Gastroesophageal sphincter (tissue), 4 donors: ENCODE data around the gene S1PR3. TPM values are rescaled to one million over a fixed set of nuclear protein-coding genes. Genes with fewer than 3 reads are reported as not detected.

ENCODE experiments used
- ATAC-seq: fragments of 150-250 bp; one replicate; pipeline ENCODE4 v1.9.1; 2016; ENCODE audit warnings: mild to moderate bottlenecking, moderate library complexity
- H3K27ac ChIP-seq, 4 donors: fragments of 200-600 bp; sonication (generic) in 3 of 4; 1 replicate in 3 of 4; 2 replicates in 1 of 4; pipeline ENCODE4 v1.5.1; 2016 to 2019
- H3K27me3 ChIP-seq: fragments of 200-600 bp; sonication (generic); one replicate; pipeline ENCODE4 v1.5.1; 2019
- H3K36me3 ChIP-seq, 2 donors: fragments of 200-600 bp; sonication (generic); one replicate each; pipeline ENCODE4 v1.5.1; 2019; ENCODE audit warnings: control low read depth in 1 of 2
- H3K4me1 ChIP-seq, 3 donors: fragments of 200-600 bp; sonication (generic); 1 replicate in 2 of 3; 2 replicates in 1 of 3; pipeline ENCODE4 v1.5.1; 2016 to 2019; ENCODE audit warnings: control low read depth in 2 of 3
- H3K4me3 ChIP-seq, 2 donors: fragments of 200-600 bp; sonication (generic); one replicate each; pipeline ENCODE4 v1.5.1; 2019; ENCODE audit warnings: mild to moderate bottlenecking in 1 of 2, moderate library complexity in 1 of 2
- H3K9me3 ChIP-seq, 3 donors: fragments of 200-600 bp; sonication (generic); one replicate each; pipeline ENCODE4 v1.5.1; 2017 to 2019; ENCODE audit warnings: control low read depth in 2 of 3
- EP300 ChIP-seq: sonication (generic); formaldehyde crosslinking; IDR thresholded peaks from one replicate; pipeline ENCODE4 v1.6.1; 2017; ENCODE audit warnings: antibody characterized with exemption, mild to moderate bottlenecking
- POLR2A ChIP-seq, 2 donors: fragments of 450-650 bp; IDR thresholded peaks; one replicate each; pipeline ENCODE4 v1.6.1; 2017; ENCODE audit warnings: antibody characterized with exemption in 2 of 2, mild to moderate bottlenecking in 2 of 2, moderate library complexity in 1 of 2
- POLR2AphosphoS5 ChIP-seq: sonication (generic); formaldehyde crosslinking; IDR thresholded peaks from one replicate; pipeline ENCODE4 v1.6.1; 2017; ENCODE audit warnings: antibody characterized with exemption
- WGBS, 2 donors: methylation state at CpG; one replicate each; pipeline ENCODE4 v1.1.5; 2018; ENCODE audit warnings: low coverage in 1 of 2; 5-methylcytosine and 5-hydroxymethylcytosine counted together
- total RNA-seq, 4 donors: library from RNA; depleted of rRNA; stranded (reverse); fragments of >200 nt; gene quantifications; one replicate each; pipeline ENCODE4 v1.1.0, GENCODE V29; 2016
- TF ChIP-seq, protein P1 (sequence below), 4 experiments: fragments of 200-600 bp in 2 of 4; fragments of 450-650 bp in 2 of 4; sonication (generic) in 1 of 4; IDR thresholded peaks; one replicate each; pipeline ENCODE4 v1.5.1; 2017 to 2019; ENCODE audit warnings: antibody characterized with exemption in 4 of 4, mild to moderate bottlenecking in 2 of 4, moderate library complexity in 2 of 4

The S1PR3 gene
- total RNA-seq, 4 donors from 2014 or later: 77.9 to 351 (median 167) TPM

GRCh38 chr9:88973281-88974045 is 17.8 kb upstream of the S1PR3 start:
- TF ChIP-seq POLR2A (IDR thresholded peaks at IDR 0.05): no peak
- TF ChIP-seq, protein P1, sequence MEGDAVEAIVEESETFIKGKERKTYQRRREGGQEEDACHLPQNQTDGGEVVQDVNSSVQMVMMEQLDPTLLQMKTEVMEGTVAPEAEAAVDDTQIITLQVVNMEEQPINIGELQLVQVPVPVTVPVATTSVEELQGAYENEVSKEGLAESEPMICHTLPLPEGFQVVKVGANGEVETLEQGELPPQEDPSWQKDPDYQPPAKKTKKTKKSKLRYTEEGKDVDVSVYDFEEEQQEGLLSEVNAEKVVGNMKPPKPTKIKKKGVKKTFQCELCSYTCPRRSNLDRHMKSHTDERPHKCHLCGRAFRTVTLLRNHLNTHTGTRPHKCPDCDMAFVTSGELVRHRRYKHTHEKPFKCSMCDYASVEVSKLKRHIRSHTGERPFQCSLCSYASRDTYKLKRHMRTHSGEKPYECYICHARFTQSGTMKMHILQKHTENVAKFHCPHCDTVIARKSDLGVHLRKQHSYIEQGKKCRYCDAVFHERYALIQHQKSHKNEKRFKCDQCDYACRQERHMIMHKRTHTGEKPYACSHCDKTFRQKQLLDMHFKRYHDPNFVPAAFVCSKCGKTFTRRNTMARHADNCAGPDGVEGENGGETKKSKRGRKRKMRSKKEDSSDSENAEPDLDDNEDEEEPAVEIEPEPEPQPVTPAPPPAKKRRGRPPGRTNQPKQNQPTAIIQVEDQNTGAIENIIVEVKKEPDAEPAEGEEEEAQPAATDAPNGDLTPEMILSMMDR (IDR thresholded peaks at IDR 0.05): no peak
- no peak for TF ChIP-seq EP300
- no peak for TF ChIP-seq POLR2AphosphoS5
- ATAC-seq: no peak

DNA sequence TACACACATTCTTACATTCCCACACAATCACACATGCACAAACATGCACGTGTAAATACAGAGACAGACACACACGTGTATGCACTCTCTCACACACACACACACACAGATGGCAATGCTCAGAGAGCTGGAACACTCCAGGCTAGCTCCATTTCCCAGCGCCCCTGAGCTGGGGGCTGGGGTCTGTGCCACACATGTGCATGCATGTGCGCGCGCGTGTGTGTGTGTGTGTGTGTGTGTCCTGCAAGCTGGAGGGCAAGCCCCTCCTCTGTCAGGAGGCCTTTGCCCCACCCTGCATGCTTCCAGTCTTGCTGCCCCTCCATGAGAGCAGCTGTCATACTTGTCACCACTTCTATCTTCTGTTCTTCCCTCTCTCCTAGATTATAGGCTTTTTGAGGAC is 16.6 kb upstream of the S1PR3 start:
- H3K36me3 ChIP-seq: no peaks in the 10 kb centered on the region
- no peak overlapping the region for H3K27ac ChIP-seq
- H3K4me1 ChIP-seq: peaks cover 0 to 39% (median 3%) of the 10 kb centered on the region in 3 donors
- no peak for TF ChIP-seq POLR2A (IDR thresholded peaks at IDR 0.05)
- no peak for TF ChIP-seq POLR2AphosphoS5
- TF ChIP-seq, protein P1 (IDR thresholded peaks at IDR 0.05): no peak
- H3K9me3 ChIP-seq: peaks cover 0 to 8% (median 0%) of the 10 kb centered on the region in 3 donors
- ATAC-seq: no peak
- H3K4me3 ChIP-seq: no peak overlapping the region
- 74 to 79% methylated on average over 3 to 7 of the region's 7 CpGs for WGBS, 2 donors
- H3K27me3 ChIP-seq: no peaks in the 10 kb centered on the region

More at GRCh38 chr9:88973281-88974045, 17.8 kb upstream of the S1PR3 start:
- WGBS, 2 donors: 94 to 95% methylated on average over 4 to 6 of the region's 12 CpGs
- no peak overlapping the region for H3K4me3 ChIP-seq
- peaks cover 0 to 8% (median 0%) of the 10 kb centered on the region in 3 donors for H3K9me3 ChIP-seq
- H3K27me3 ChIP-seq: no peaks in the 10 kb centered on the region
- no peak overlapping the region for H3K27ac ChIP-seq
- no peaks in the 10 kb centered on the region for H3K36me3 ChIP-seq
- H3K4me1 ChIP-seq: peaks cover 0 to 29% (median 3%) of the 10 kb centered on the region in 3 donors

GRCh38 chr9:88975966-88976889 is 15.0 kb upstream of the S1PR3 start:
- TF ChIP-seq, protein P1 (IDR thresholded peaks at IDR 0.05): no peak
- TF ChIP-seq POLR2AphosphoS5 (no peak), EP300 (no peak)
- WGBS, 2 donors: 42 to 51% methylated on average over 5 to 8 of the region's 8 CpGs
- H3K4me1 ChIP-seq: peaks cover 3 to 51% (median 8%) of the 10 kb centered on the region in 3 donors

GRCh38 chr9:88976890-88977257 is 14.4 kb upstream of the S1PR3 start:
- Histone ChIP-seq H3K9me3 (peaks cover 0 to 8% (median 0%) of the 10 kb centered on the region in 3 donors), H3K4me1 (peaks cover 3 to 54% (median 10%) of the 10 kb centered on the region in 3 donors)

More at GRCh38 chr9:88975966-88976889, 15.0 kb upstream of the S1PR3 start:
- Histone ChIP-seq H3K9me3 (peaks cover 0 to 8% (median 0%) of the 10 kb centered on the region in 3 donors), H3K27me3 (no peaks in the 10 kb centered on the region), H3K36me3 (no peaks in the 10 kb centered on the region), H3K27ac (peak overlapping the region in 3 of 4 donors; percentile 37 to 74 (median 49)), H3K4me3 (no peak overlapping the region)
- no peak for ATAC-seq

More at GRCh38 chr9:88976890-88977257, 14.4 kb upstream of the S1PR3 start:
- WGBS, 2 donors: 71 to 93% methylated on average over 4 to 5 of the region's 5 CpGs
- Histone ChIP-seq H3K27me3 (no peaks in the 10 kb centered on the region), H3K27ac (peak overlapping the region in 3 of 4 donors; percentile 37 to 74 (median 49)), H3K4me3 (no peak overlapping the region), H3K36me3 (no peaks in the 10 kb centered on the region)
- ATAC-seq: no peak
- no peak for TF ChIP-seq POLR2AphosphoS5
- no peak for TF ChIP-seq POLR2A (IDR thresholded peaks at IDR 0.05)
- TF ChIP-seq, protein P1 (IDR thresholded peaks at IDR 0.05): no peak
- TF ChIP-seq EP300: no peak
